ENCODE data around the gene ADNP.

ADNP gene

GRCh38 chr20:50848846-50849673, 82.2 kb downstream of the ADNP start:
- DNase-seq (ENCODE audit: low spot score): no peak

- DNase-seq (ENCODE audit: low spot score): no peak
Observed at GRCh38 chr20:50848341-50848808, 82.9 kb downstream of the ADNP start.

- DNase-seq (ENCODE audit: low spot score): no peak
Observed at GRCh38 chr20:50845566-50846215, 85.5 kb downstream of the ADNP start.

DNA sequence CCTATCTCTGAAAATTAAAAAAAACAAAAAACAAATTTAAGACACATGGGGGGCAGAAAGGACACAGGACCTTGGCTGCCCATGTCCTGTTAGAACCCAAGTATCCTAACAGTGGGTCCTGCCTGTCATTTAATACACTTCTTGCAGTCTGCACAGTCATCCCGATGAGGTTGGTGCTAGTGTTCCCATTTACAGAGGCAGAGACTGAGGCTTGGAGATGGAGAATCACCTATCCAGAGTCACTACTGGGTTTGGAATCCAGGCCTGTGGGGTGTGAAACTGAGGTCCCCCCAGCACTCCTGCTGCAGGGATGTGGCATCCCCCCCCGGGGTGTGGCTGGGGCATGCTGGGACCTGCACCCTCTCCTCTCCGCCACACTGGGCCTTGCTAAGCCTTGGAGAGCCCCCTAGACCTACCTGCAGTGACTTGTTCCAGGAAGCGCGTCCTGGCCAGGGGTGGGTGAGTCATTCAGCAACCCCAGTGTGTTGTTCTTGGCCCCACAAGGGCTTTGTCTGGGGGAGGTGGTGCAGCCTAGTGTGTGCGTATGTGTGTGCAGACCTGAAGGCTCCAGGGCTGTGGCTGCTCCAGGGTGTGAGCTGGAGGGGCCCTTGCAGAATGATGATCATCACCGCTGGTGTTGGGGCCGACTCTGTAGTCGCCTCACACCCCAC, 86.7 kb downstream of the ADNP start:
- DNase-seq (ENCODE audit: low spot score): peak; percentile 56

DNA sequence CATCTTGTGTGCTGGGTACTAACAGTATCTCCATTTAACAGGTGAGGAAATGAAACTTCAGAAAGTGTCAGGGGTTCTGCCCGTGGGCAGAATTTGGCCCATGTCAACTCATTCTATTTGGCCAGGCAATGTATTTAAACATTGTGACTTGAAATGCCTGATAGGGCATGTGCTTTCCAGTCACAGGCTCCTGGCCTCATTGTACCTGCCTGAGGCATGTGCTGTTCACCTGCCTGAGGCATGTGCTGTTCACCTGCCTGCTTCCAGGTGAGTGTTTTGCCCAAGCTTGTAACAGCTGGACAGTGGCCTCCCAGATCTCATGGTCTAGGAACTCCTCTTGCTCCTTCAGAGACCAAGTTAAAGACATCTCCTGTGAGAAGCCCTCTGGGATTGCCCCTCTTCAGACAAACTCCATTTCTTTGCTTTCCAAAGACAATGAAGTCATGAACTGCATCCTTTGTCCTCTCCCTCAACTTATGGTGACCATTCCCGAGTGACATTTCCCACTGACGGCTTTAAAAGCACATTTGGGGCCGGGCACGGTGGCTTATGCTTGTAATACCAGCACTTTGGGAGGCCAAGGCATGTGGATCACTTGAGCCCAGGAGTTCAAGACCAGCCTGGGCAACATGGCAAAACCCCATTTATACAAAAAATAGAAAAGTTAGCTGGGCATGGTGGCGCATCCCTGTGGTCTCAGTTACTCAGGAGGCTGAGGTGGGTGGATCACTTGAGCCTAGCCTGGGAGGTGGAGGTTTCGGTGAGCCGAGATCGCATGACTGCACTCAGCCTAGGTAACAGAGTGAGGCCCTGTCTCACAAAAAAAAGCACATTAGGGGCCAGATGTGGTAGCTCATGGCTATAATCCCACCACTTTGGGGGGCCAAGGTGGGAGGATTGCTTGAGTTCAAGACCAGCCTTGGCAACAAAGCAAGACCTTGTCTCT, 87.6 kb downstream of the ADNP start:
- DNase-seq (ENCODE audit: low spot score): no peak

DNA sequence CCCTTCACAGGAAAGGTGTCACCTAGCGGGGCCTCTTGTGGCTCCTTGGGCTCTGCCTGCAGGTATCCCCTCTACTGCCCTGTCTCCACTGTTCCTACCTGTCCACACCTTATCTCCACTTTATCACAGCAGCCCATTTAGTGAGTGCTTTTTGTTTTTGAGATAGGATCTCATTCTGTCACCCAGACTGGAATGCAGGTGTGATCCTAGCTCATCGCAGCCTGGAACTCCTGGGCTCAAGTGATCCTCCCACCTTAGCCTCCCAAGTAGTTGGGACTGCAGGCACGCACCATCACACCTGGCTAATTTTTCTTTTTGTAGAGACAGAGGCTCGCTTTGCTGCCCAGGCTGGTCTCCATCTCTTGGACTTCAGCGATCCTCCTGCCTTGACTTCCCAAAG, 88.4 kb downstream of the ADNP start:
- DNase-seq (ENCODE audit: low spot score): no peak
